Left ventricle myocardium inferior (tissue), 1 donor: ENCODE measurements around the gene CEACAM16. TPM values are rescaled to one million over a fixed set of nuclear protein-coding genes. Genes with fewer than 3 reads are reported as not detected.
"Not testable (repeated sequence)": the region's sequence is repeated elsewhere in the genome, so short reads cannot be mapped to it uniquely, and the experiment has no call there.

ENCODE experiments used
- DNase-seq: peaks from one replicate; pipeline ENCODE4 v3.0.0-alpha.2; 2020
- H3K27ac ChIP-seq: fragments of 200-600 bp; replicated peaks from 2 replicates; pipeline ENCODE4 v1.8.0; 2021
- H3K27me3 ChIP-seq: fragments of 200-600 bp; 2 replicates; pipeline ENCODE4 v1.8.0; 2021; ENCODE audit warnings: low read depth
- H3K36me3 ChIP-seq: fragments of 200-600 bp; 2 replicates; pipeline ENCODE4 v1.8.0; 2021
- H3K4me1 ChIP-seq: fragments of 200-600 bp; 2 replicates; pipeline ENCODE4 v1.8.0; 2021
- H3K4me3 ChIP-seq: fragments of 200-600 bp; 2 replicates; pipeline ENCODE4 v1.8.0; 2021; ENCODE audit warnings: mild to moderate bottlenecking, moderate library complexity
- H3K9me3 ChIP-seq: fragments of 200-600 bp; replicated peaks from 2 replicates; pipeline ENCODE4 v1.8.0; 2021
- CTCF ChIP-seq: fragments of 200-600 bp; IDR thresholded peaks from 2 replicates; pipeline ENCODE4 v1.8.0; 2021; ENCODE audit warnings: antibody characterized with exemption, mild to moderate bottlenecking, borderline replicate concordance
- intact Hi-C: fragments of 100-400 bp; cut with micrococcal nuclease; formaldehyde crosslinking; loops from one replicate; pipeline ENCODE4 v1.11.0; 2022
- total RNA-seq: library from RNA; stranded (reverse); fragmentation: NEBNext Ultra II Directional; extraction: Animal tissue kit (Norgen Biotek cat#: 25700); gene quantifications from one replicate; pipeline ENCODE4 v1.2.1, GENCODE V29; 2021
- donor health status: DM: no; HTN: yes; CAD: no; lungs with severe emphysema.

The CEACAM16 gene
- total RNA-seq, 1 donor from 2014 or later: not detected

GRCh38 chr19:44663996-44664395 lies 35.0 kb upstream of the CEACAM16 start:
- Histone ChIP-seq H3K4me3 (no peak overlapping the region), H3K4me1 (no peaks in the 10 kb centered on the region), H3K36me3 (peaks cover 41% of the 10 kb centered on the region), H3K27me3 (no peaks in the 10 kb centered on the region), H3K9me3 (no peaks in the 10 kb centered on the region), H3K27ac (no peak overlapping the region)
- intact Hi-C loops: no loop called here
- TF ChIP-seq CTCF: no peak
- DNase-seq: no peak

GRCh38 chr19:44664976-44665375 lies 34.0 kb upstream of the CEACAM16 start:
- intact Hi-C loops: no loop called here
- Histone ChIP-seq H3K4me1 (no peaks in the 10 kb centered on the region), H3K27ac (no peak overlapping the region), H3K9me3 (no peaks in the 10 kb centered on the region), H3K36me3 (peaks cover 31% of the 10 kb centered on the region), H3K27me3 (no peaks in the 10 kb centered on the region), H3K4me3 (no peak overlapping the region)
- no peak for TF ChIP-seq CTCF
- DNase-seq: no peak

GRCh38 chr19:44666852-44667556 lies 31.9 kb upstream of the CEACAM16 start:
- Histone ChIP-seq H3K27me3 (no peaks in the 10 kb centered on the region), H3K4me1 (no peaks in the 10 kb centered on the region), H3K9me3 (no peaks in the 10 kb centered on the region), H3K36me3 (peaks cover 11% of the 10 kb centered on the region), H3K4me3 (no peak overlapping the region), H3K27ac (no peak overlapping the region)
- intact Hi-C loops: no loop called here
- no peak for TF ChIP-seq CTCF
- no peak for DNase-seq

GRCh38 chr19:44668985-44669764 lies 29.8 kb upstream of the CEACAM16 start:
- no peak for DNase-seq
- no peak overlapping the region for H3K4me3 ChIP-seq
- no peak for TF ChIP-seq CTCF
- no peaks in the 10 kb centered on the region for H3K9me3 ChIP-seq
- no peak overlapping the region for H3K27ac ChIP-seq
- no peaks in the 10 kb centered on the region for H3K27me3 ChIP-seq
- H3K36me3 ChIP-seq: no peaks in the 10 kb centered on the region
- H3K4me1 ChIP-seq: no peaks in the 10 kb centered on the region
- intact Hi-C loops: no loop called here

GRCh38 chr19:44670027-44670426 lies 28.9 kb upstream of the CEACAM16 start:
- H3K4me1 ChIP-seq, H3K27ac ChIP-seq, H3K4me3 ChIP-seq, intact Hi-C loops, H3K9me3 ChIP-seq, H3K27me3 ChIP-seq, H3K36me3 ChIP-seq, DNase-seq: not testable (repeated sequence)

- intact Hi-C loops: no loop called here
- TF ChIP-seq CTCF: no peak
- no peaks in the 10 kb centered on the region for H3K4me1 ChIP-seq
Measured at GRCh38 chr19:44671400-44671799, 27.6 kb upstream of the CEACAM16 start, which contains the start of gene CEACAM19. Gene CEACAM19, plus strand, starts transcription at chr19:44671482. Its CDS starts 450 bp downstream, at chr19:44671932.

More at GRCh38 chr19:44671400-44671799, 27.6 kb upstream of the CEACAM16 start, which contains the start of gene CEACAM19:
- Histone ChIP-seq H3K27me3 (no peaks in the 10 kb centered on the region), H3K36me3 (peaks cover 7% of the 10 kb centered on the region), H3K9me3 (no peaks in the 10 kb centered on the region), H3K27ac (no peak within 1 kb of the TSS), H3K4me3 (no peak within 1 kb of the TSS)
- DNase-seq: no peak
